ENCODE measurements around the gene ATP1A4. TPM values are rescaled to one million over a fixed set of nuclear protein-coding genes. Genes with fewer than 3 reads are reported as not detected.

ATP1A4 gene
- total RNA-seq, 4 donors from 2014 or later = 0.07 to 0.47 TPM; not detected in 2

DNA sequence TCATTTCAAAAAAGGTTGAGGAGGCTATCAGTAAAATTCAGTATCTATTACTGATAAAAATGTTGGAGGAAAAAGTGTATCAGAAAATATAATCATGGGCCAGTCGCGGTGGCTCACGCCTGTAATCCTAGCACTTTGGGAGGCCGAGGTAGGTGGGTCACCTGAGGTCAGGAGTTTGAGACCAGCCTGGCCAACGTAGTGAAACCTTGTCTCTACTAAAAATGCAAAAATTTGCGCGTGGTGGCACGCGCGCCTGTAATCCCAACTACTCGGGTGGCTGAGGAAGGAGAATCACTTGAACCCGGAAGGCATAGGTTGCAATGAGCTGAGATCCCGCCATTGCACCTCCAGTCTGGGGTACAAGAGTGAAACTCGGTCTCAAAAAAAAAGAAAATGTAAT, 5.3 kb upstream of the ATP1A4 start:
- H3K36me3 ChIP-seq = peaks cover 0 to 11% of the 10 kb centered on the region in 2 donors
- H3K27me3 ChIP-seq = no peaks in the 10 kb centered on the region
- H3K4me3 ChIP-seq = no peak overlapping the region
- in situ Hi-C loops (cut with MboI; ENCODE audit: low sequenced_read_pairs in 4 of 4) (no loop called here), intact Hi-C loops (cut with DNase I; ENCODE audit: low total_unique reads) (loop anchor here (2.0 kb wide), 1 partner anchor 45 kb away; no protein-coding TSS in a partner anchor)
- DNase-seq (peak in 1 of 2 donors; percentile 45), ATAC-seq (peak; percentile 5)
- peak overlapping the region; percentile 81 to 100 (median 87) for H3K27ac ChIP-seq
- TF ChIP-seq, protein P1, sequence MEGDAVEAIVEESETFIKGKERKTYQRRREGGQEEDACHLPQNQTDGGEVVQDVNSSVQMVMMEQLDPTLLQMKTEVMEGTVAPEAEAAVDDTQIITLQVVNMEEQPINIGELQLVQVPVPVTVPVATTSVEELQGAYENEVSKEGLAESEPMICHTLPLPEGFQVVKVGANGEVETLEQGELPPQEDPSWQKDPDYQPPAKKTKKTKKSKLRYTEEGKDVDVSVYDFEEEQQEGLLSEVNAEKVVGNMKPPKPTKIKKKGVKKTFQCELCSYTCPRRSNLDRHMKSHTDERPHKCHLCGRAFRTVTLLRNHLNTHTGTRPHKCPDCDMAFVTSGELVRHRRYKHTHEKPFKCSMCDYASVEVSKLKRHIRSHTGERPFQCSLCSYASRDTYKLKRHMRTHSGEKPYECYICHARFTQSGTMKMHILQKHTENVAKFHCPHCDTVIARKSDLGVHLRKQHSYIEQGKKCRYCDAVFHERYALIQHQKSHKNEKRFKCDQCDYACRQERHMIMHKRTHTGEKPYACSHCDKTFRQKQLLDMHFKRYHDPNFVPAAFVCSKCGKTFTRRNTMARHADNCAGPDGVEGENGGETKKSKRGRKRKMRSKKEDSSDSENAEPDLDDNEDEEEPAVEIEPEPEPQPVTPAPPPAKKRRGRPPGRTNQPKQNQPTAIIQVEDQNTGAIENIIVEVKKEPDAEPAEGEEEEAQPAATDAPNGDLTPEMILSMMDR (IDR thresholded peaks at IDR 0.05 in 4 of 5, conservative IDR thresholded peaks at IDR 0.05 in 1 of 5) = no peak
- TF ChIP-seq POLR2A (IDR thresholded peaks at IDR 0.05) = no peak
- H3K4me1 ChIP-seq = peaks cover 0 to 8% of the 10 kb centered on the region in 2 donors
- no peaks in the 10 kb centered on the region for H3K9me3 ChIP-seq

DNA sequence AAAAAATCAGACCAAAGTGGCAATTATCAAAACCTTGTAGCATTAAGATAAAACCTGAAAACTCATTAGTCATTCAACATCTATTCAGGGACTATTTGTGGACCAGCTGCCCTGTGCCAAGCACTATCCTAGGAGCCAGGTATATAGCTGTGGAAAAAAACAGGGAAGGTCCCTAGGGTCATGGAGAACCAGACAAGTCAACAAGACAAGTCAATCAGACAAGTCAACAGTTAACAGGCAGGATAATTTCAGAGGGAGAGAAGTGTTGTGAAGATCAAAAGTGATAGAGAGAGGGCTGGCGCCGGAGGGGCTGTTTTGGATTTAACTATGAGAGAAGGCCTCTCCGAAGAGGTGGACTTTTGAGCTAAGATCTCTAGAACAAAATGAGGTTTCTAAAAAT, 3.3 kb upstream of the ATP1A4 start:
- Histone ChIP-seq H3K27me3 (no peaks in the 10 kb centered on the region), H3K4me3 (no peak overlapping the region), H3K27ac (peak overlapping the region; percentile 81 to 100 (median 87)), H3K4me1 (peaks cover 0 to 8% of the 10 kb centered on the region in 2 donors), H3K36me3 (no peaks in the 10 kb centered on the region), H3K9me3 (no peaks in the 10 kb centered on the region)
- intact Hi-C loops (cut with DNase I; ENCODE audit: low total_unique reads) (no loop called here), in situ Hi-C loops (cut with MboI; ENCODE audit: low sequenced_read_pairs in 4 of 4) (no loop called here)
- no peak for TF ChIP-seq POLR2A (IDR thresholded peaks at IDR 0.05)
- TF ChIP-seq, protein P1 (IDR thresholded peaks at IDR 0.05 in 4 of 5, conservative IDR thresholded peaks at IDR 0.05 in 1 of 5) = no peak
- DNase-seq = peak in 1 of 2 donors; percentile 60
- peak; percentile 51 to 60 for ATAC-seq

DNA sequence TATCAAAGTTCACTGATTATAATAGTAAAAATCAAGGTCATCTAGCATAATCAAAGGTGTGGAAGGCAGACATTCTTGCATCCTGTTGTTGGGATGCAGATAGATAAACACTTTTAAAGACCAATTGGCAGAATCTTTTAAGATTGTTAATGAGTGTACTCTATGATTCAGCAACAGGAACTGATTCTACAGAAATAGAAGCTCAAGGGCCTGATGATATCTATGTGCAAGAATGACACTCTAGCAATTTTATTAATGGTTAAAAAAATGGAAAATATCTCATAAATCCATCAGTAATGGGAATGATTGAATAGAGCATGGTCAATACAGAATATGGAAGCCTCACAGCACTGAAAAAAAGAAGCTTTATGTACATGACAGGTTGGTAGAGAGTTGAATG, 2.2 kb upstream of the ATP1A4 start:
- intact Hi-C loops (cut with DNase I; ENCODE audit: low total_unique reads) (no loop called here), in situ Hi-C loops (cut with MboI; ENCODE audit: low sequenced_read_pairs in 4 of 4) (no loop called here)
- no peak for ATAC-seq
- Histone ChIP-seq H3K36me3 (no peaks in the 10 kb centered on the region), H3K27me3 (no peaks in the 10 kb centered on the region), H3K4me1 (peaks cover 0 to 8% of the 10 kb centered on the region in 2 donors), H3K4me3 (no peak overlapping the region), H3K9me3 (no peaks in the 10 kb centered on the region), H3K27ac (peak overlapping the region; percentile 81 to 100 (median 87))
- no peak for DNase-seq
- TF ChIP-seq, protein P1 (IDR thresholded peaks at IDR 0.05 in 4 of 5, conservative IDR thresholded peaks at IDR 0.05 in 1 of 5) = no peak
- no peak for TF ChIP-seq POLR2A (IDR thresholded peaks at IDR 0.05)

DNA sequence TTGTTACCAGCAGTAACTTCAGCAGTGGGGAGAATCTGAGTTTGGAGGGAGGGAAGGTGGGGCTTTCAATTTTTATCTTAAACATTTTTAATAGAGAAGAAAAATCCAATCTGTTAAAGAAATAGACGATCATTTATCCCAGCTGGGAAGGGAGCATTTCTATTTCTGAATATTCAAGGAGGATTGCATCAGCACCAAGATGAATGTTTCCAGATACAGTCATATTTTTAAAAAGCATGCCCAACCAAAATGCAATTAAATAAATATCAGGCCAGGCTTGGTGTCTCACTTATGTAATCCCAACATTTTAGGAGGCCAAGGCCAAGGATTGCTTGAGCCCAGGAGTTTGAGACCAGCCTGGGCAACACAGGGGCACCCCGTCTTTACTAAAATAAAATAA, 1.7 kb upstream of the ATP1A4 start:
- TF ChIP-seq, protein P1 (IDR thresholded peaks at IDR 0.05 in 4 of 5, conservative IDR thresholded peaks at IDR 0.05 in 1 of 5) = no peak
- Histone ChIP-seq H3K27me3 (no peaks in the 10 kb centered on the region), H3K4me1 (peaks cover 0 to 8% of the 10 kb centered on the region in 2 donors), H3K36me3 (no peaks in the 10 kb centered on the region), H3K27ac (peak overlapping the region in 3 of 4 donors; percentile 82 to 100 (median 92)), H3K4me3 (no peak overlapping the region), H3K9me3 (no peaks in the 10 kb centered on the region)
- no peak for DNase-seq
- no peak for ATAC-seq
- in situ Hi-C loops (cut with MboI; ENCODE audit: low sequenced_read_pairs in 4 of 4) (no loop called here), intact Hi-C loops (cut with DNase I; ENCODE audit: low total_unique reads) (no loop called here)

DNA sequence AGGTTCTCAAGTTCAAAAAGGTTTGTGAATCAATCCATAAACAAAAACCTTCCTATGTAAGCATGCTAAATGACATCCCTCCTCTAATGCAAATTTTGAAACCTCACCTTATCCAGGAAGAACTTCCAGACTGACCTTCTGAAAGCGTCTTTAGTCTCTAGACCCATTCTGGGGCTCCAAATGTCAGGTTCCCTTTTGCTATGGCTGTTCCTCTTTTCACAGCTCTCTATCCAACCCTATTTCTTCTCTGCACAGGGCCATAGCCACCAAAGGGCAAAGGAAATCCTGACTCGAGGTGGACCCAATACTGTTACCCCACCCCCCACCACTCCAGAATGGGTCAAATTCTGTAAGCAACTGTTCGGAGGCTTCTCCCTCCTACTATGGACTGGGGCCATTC, 3.4 kb downstream of the ATP1A4 start:
- in situ Hi-C loops (cut with MboI; ENCODE audit: low sequenced_read_pairs in 4 of 4) = no loop called here
- Histone ChIP-seq H3K9me3 (no peaks in the 10 kb centered on the region), H3K27ac (no peak overlapping the region), H3K4me3 (no peak overlapping the region), H3K36me3 (no peaks in the 10 kb centered on the region), H3K27me3 (no peaks in the 10 kb centered on the region), H3K4me1 (no peaks in the 10 kb centered on the region)
- intact Hi-C loops (cut with DNase I; ENCODE audit: low total_unique reads) = no loop called here
- ATAC-seq (no peak), DNase-seq (no peak)
- TF ChIP-seq, protein P1 (IDR thresholded peaks at IDR 0.05 in 4 of 5, conservative IDR thresholded peaks at IDR 0.05 in 1 of 5) = no peak
- no peak for TF ChIP-seq POLR2A (IDR thresholded peaks at IDR 0.05)

Measured in gastrocnemius medialis (tissue), 4 donors.